ENCODE measurements around the gene TNIP2.

TNIP2 gene

DNA sequence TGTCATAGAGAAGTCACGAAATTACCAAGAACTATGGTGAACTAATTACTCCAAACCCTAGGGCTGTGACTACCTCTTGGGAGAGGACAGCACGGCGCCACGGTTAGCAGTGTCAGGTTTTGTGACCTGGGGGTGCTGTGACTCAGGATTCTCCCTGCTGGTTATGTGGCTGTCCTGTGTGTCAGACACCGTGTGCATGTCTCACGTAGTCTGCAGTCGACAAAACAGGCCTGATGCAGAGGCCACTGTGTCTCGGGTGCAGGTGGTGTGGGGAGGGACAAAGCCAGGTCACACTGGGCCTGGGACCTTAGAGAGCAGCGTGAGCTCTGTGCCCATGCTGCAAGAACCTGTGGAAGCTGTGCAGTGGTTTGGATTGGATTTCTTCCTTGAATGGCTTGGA, 34.1 kb downstream of the TNIP2 start:
- DNase-seq (ENCODE audit: low read depth in 2 of 3, low spot score in 2 of 3): no peak

DNA sequence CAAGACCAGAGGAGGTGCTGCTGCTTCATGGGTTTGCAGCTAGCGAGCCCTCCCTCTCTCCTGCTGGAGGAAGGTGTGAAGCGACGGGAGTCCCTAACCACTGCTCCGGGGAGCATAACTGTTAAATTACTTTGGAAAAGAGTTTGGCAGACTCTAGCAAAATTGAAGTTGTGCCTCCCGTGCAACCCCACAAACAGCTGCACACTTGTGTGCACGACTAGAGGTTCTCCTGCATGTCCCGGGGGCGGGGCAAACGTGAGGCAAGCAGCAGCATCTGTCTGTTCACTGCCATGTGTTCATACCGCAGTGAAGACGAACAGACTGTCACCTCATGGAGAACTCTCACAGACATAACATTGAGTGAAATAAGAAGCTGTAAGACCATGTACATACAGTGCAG, 34.5 kb downstream of the TNIP2 start:
- DNase-seq (ENCODE audit: low read depth in 2 of 3, low spot score in 2 of 3): no peak

GRCh38 chr4:2716236-2716635, 39.9 kb downstream of the TNIP2 start:
- DNase-seq (ENCODE audit: low read depth in 2 of 3, low spot score in 2 of 3): no peak

GRCh38 chr4:2715426-2715825, 40.7 kb downstream of the TNIP2 start:
- no peak for DNase-seq (ENCODE audit: low read depth in 2 of 3, low spot score in 2 of 3)

GRCh38 chr4:2714918-2715317, 41.2 kb downstream of the TNIP2 start:
- no peak for DNase-seq (ENCODE audit: low read depth in 2 of 3, low spot score in 2 of 3)

DNA sequence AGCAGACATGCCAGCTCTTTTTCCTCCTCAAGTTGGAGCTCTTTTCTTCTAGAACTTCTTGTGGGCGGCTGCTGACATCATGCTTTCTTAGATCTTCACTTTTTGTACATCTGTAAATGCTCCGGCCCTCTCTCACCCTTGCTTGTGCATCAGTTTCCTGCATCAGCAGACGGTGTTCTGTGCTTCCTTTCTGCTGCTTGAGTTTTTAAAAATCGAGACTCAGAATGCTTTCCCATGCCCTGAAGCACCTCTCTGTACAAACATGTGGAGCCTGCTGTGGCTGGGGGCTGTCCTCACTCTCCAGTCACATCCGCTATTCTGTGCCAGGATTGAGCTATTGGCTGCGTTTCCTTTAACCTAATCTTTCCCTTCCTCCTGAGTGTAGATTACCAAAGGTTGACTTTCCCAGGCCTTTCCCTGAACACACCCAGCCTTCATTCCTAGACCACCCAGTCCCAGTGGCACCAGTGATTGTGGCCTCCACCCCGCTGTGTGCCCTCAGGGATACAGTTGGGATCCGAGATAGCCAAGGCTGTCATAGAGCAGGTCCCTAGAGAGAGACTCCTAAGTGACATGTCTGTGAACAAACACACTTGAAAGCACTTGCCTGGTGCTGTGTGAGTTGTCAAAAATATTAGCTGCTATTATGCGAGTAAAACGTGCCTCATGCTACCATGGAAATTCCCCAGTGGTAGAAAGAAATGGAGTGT, 41.9 kb downstream of the TNIP2 start:
- no peak for DNase-seq (ENCODE audit: low read depth in 2 of 3, low spot score in 2 of 3)

- no peak for DNase-seq (ENCODE audit: low read depth in 2 of 3, low spot score in 2 of 3)
These were observed 42.8 kb downstream of the TNIP2 start for GRCh38 chr4:2713337-2713736.

DNA sequence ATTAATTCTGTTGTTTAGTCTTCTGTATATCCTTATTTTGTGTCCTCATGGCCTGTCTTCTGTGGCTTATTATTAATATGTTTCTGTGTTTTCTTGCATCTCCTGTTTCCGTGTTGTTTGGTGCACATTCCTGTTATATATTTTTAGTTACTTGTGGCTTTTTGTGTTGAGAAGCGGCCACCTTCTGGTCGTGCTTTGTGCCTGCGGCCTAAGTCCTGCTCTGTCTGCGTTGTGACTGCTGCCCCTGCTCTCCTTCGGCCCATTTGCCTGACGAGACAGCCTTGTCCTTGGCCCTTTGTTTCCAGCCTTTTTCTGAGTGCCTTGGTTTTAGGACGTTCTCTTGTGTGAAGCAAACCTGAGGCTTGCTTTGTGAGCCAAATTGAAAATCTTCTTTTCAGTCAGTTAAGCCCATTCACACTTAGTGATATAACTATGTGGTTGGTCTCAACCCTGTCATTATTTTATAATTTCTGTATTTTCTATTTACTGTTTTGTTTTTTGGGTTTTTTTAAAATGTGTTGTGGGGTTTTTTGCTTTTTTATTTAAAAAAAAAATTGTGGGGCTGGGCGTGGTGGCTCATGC, 43.8 kb downstream of the TNIP2 start:
- no peak for DNase-seq (ENCODE audit: low read depth in 2 of 3, low spot score in 2 of 3)

DNA sequence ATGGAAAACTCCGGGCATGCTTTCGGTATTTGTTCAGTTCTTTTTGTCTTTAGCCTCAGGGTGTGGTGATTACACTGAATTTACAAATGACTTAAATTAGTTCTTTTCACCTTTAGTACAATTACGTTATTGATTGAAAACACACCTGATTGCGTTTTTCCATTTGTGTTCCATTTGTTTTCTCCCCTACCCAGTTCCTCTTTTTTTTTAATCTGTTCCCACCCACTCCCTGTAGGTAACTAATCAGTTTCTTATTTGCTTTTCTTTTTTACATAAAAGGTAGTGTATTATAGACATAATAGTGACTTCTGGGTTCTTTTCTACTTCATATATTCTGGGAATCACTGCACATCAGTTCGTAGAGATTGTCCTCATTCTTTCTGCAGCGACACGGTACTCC, 53.4 kb downstream of the TNIP2 start:
- DNase-seq (ENCODE audit: low read depth in 2 of 3, low spot score in 2 of 3): no peak

GRCh38 chr4:2702361-2702760, 53.8 kb downstream of the TNIP2 start:
- no peak for DNase-seq (ENCODE audit: low read depth in 2 of 3, low spot score in 2 of 3)

DNA sequence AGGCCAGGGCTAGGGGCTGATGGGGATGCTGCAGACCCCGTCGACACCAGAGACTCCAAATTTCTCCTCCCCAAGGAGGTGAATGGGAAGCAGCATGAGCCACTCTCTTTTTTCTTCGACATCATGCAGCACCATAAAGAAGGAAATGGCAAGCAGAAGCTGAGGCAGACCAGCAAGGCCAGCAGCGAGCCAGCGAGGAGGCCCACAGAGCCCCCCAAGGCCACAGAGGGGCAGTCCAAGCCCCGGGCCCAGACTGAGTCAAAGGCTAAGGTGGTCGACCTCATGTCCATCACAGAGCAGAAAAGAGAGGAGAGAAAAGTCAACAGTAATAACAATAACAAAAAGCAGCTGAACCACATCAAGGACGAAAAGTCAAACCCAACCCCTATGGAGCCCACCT, 56.1 kb downstream of the TNIP2 start:
- DNase-seq (ENCODE audit: low read depth in 2 of 3, low spot score in 2 of 3): no peak

DNA sequence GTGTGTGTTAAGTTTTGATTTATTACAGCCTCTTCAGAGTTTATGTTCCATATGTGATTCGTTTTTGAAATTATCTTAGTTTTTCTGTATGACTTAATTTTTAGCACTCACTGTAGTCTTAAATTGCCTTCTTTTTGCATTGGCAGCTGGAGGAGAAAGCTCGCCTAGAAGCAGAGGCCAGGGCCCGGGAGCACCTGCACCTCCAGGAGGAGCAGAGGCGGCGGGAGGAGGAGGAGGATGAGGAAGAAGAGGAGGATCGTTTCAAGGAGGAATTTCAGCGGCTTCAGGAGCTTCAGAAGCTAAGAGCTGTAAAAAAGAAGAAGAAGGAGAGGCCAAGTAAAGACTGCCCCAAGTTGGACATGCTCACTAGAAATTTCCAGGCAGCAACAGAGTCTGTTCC, 56.6 kb downstream of the TNIP2 start:
- DNase-seq (ENCODE audit: low read depth in 2 of 3, low spot score in 2 of 3): no peak

DNA sequence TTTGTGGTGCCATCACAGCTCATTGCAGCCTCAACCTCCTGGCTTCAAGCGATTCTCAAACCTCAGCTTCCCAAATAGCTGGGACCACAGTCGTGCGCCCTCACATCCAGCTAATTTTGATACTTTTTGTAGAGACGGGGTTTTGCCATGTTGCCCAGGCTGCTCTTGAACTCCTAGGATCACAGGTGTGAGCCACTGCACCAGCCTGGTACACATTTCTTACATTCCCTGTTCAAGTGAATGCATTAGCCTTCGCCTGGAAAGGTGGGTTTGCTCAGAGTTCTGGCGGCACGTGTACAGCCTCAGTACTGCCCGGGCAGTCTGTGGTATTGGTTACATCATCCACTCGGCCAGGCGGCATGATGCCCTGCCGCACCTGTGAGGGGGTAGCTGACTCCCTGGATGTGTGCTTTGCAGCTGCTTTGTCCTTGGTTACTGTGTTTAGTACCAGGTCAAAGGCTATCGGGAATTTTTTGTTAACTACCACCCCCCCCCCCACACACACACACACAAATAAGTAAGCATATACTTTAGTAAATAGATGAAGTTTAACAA, 57.1 kb downstream of the TNIP2 start:
- no peak for DNase-seq (ENCODE audit: low read depth in 2 of 3, low spot score in 2 of 3)

GRCh38 chr4:2698504-2698903, 57.6 kb downstream of the TNIP2 start:
- no peak for DNase-seq (ENCODE audit: low read depth in 2 of 3, low spot score in 2 of 3)

DNA sequence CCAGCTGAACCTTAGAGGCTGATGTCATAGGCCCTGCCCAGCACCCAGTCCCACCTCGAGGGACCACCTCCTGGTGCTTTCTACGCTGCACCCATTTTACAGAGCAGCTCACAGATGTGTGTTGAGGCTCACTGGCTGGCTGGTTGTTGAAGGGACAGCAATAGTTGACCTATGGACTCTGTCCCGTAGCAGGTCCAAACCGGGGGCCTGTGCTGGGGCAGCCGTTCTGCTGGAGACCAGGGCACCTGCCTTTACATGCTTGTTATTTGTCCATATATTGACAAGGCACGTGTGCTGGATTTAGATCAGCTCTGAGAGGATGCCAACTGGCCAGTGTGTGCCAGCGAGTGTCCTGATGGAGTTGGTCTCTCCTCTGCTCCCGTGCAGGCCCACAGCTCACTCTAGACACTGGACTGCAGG, 58.1 kb downstream of the TNIP2 start:
- DNase-seq (ENCODE audit: low read depth in 2 of 3, low spot score in 2 of 3): no peak

DNA sequence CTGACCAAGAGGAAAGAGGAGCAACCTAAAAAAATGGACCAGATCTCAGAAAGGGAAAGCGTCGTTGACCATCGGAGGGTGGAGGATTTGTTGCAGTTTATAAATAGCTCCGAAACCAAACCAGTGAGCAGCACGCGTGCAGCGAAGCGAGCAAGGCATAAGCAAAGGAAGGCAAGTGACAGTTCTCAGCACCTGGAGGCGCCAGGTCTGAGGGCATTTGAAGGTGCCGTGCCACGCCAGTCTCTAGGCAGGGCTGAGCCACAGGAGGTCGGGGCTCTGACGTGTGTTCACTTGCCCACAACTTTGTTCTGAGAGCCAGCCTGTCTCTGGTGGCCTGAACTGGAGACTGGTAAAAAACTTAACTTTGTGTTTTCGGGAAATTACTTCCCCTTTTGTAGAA, 59.7 kb downstream of the TNIP2 start:
- DNase-seq (ENCODE audit: low read depth in 2 of 3, low spot score in 2 of 3): no peak

- no peak for DNase-seq (ENCODE audit: low read depth in 2 of 3, low spot score in 2 of 3)
These were observed 60.6 kb downstream of the TNIP2 start for GRCh38 chr4:2695346-2696060.

DNA sequence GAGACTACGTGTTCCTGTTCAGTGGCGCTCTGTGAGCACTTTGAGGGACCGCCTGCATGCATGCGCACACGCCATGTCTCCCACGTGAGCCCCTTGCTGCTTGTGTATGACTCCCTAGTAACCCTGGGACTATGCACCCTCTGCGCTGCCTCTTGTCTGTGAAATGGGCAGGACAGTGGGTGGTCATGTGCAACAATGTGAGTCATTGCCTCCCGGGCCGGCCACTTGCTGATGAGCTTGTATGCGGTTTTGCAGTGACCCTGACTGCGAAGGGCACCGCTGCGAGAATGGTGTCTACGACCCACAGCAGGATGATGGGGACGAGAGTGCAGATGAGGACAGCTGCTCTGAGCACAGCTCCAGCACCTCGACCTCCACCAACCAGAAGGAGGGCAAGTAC, 61.4 kb downstream of the TNIP2 start:
- no peak for DNase-seq (ENCODE audit: low read depth in 2 of 3, low spot score in 2 of 3)

DNA sequence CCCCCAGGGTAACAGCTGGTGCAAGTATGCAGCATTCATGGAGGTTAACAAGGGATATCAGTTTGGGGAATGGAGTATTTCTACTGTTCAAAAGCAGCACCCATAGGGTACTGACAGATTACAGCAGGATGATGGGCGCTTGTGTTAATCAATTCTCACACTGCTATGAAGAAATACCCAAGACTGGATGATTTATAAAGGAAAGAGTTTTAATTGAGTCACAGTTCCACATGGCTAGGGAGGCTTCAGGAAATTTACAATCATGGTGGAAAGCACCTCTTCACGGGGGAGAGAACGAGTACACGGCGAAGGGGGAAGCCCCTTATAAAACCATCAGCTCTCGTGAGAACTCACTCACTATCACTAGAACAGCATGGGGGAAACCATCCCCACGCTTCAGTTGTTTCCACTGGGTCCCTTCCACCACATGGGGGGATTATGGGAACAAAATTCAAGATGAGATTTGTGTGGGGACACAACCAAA, 64.1 kb downstream of the TNIP2 start:
- peak in 1 of 3 experiments; percentile 12 for DNase-seq (ENCODE audit: low read depth in 2 of 3, low spot score in 2 of 3)

Data from activated CD8-positive, alpha-beta memory T cell treated with anti-CD3 and anti-CD28 coated beads for 48 hours (primary cell).